GM23248 (cell line): ENCODE measurements around the gene OGFOD1. TPM values are rescaled to one million over a fixed set of nuclear protein-coding genes. Genes with fewer than 3 reads are reported as not detected.

ENCODE experiments used
- DNase-seq: peaks from one replicate; pipeline ENCODE4 v3.0.0-alpha.2; 2015
- H2AFZ ChIP-seq: fragments of 200-600 bp; sonication (generic); 2 replicates; pipeline ENCODE4 v1.6.1; 2016; ENCODE audit warnings: antibody characterized with exemption
- H3F3A ChIP-seq: fragments of 200-600 bp; sonication (generic); 2 replicates; pipeline ENCODE4 v1.6.1; 2016; ENCODE audit warnings: mild to moderate bottlenecking, antibody characterized with exemption, mixed run types; ENCODE audit not compliant: insufficient read depth
- H3K27ac ChIP-seq: fragments of 200-600 bp; sonication (generic); 2 replicates; pipeline ENCODE4 v1.5.1; 2016; ENCODE audit warnings: mild to moderate bottlenecking
- H3K27me3 ChIP-seq: fragments of 200-600 bp; sonication (generic); replicated peaks from 2 replicates; pipeline ENCODE4 v1.6.1; 2016; ENCODE audit warnings: mild to moderate bottlenecking; ENCODE audit not compliant: insufficient read depth
- H3K36me3 ChIP-seq: fragments of 200-600 bp; sonication (generic); 2 replicates; pipeline ENCODE4 v1.6.1; 2016; ENCODE audit warnings: low read depth, mild to moderate bottlenecking
- H3K4me1 ChIP-seq: fragments of 200-600 bp; sonication (generic); 2 replicates; pipeline ENCODE4 v1.6.1; 2016; ENCODE audit warnings: mild to moderate bottlenecking; ENCODE audit not compliant: insufficient read depth
- H3K4me2 ChIP-seq: fragments of 200-600 bp; sonication (generic); one replicate; pipeline ENCODE4 v1.6.1; 2016; ENCODE audit warnings: mild to moderate bottlenecking; ENCODE audit not compliant: unreplicated experiment
- H3K4me3 ChIP-seq: fragments of 200-600 bp; sonication (generic); 2 replicates; pipeline ENCODE4 v1.5.1; 2016; ENCODE audit warnings: mild to moderate bottlenecking
- H3K79me2 ChIP-seq: fragments of 200-600 bp; sonication (generic); 2 replicates; pipeline ENCODE4 v1.6.1; 2016; ENCODE audit warnings: mild to moderate bottlenecking; ENCODE audit not compliant: insufficient read depth
- H3K9ac ChIP-seq: fragments of 200-600 bp; sonication (generic); 2 replicates; pipeline ENCODE4 v1.6.1; 2016; ENCODE audit warnings: mild to moderate bottlenecking
- H3K9me2 ChIP-seq: fragments of 200-600 bp; sonication (generic); 2 replicates; pipeline ENCODE4 v1.6.1; 2016; ENCODE audit warnings: mixed run types, mild to moderate bottlenecking, moderate library complexity; ENCODE audit not compliant: insufficient read depth
- H3K9me3 ChIP-seq: fragments of 200-600 bp; sonication (generic); one replicate; pipeline ENCODE4 v1.6.1; 2017; ENCODE audit warnings: low read depth
- H4K20me1 ChIP-seq: fragments of 200-600 bp; sonication (generic); 2 replicates; pipeline ENCODE4 v1.6.0; 2016; ENCODE audit not compliant: insufficient read depth
- EZH2 ChIP-seq: fragments of 200-600 bp; sonication (generic); IDR thresholded peaks from 2 replicates; pipeline ENCODE4 v1.6.1; 2018; ENCODE audit warnings: antibody characterized with exemption, mild to moderate bottlenecking; ENCODE audit not compliant: insufficient read depth, poor library complexity, severe bottlenecking
- EZH2phosphoT487 ChIP-seq: fragments of 200-600 bp; sonication (generic); IDR thresholded peaks from 2 replicates; pipeline ENCODE4 v1.6.1; 2018; ENCODE audit warnings: antibody characterized with exemption, moderate library complexity, mild to moderate bottlenecking, low read depth; ENCODE audit not compliant: insufficient read depth
- WGBS, 2 experiments: methylation state at CpG; one replicate each; pipeline ENCODE4 v1.1.6; 2015 to 2017; ENCODE audit warnings: low lambda C conversion rate in 2 of 2, low coverage in 1 of 2; ENCODE audit errors: missing lambda C conversion rate in 2 of 2; 5-methylcytosine and 5-hydroxymethylcytosine counted together
- in situ Hi-C: fragments of 300-500 bp; cut with MboI; formaldehyde crosslinking; loops from 2 replicates; pipeline ENCODE4 v1.15.0; 2020
- polyA plus RNA-seq: library from polyadenylated mRNA; unstranded; fragments of >200 nt; fragmentation: Nextera tagmentation; extraction: Ambion mirVana; gene quantifications from 2 replicates; pipeline ENCODE4 v1.2.1, GENCODE V29; 2016
- total RNA-seq: library from RNA; depleted of rRNA; stranded (reverse); fragments of >200 nt; shearing (Covaris generic); gene quantifications from 2 replicates; pipeline ENCODE4 v1.2.3, GENCODE V29; 2014

OGFOD1 gene
- total and polyA plus RNA-seq, 2 experiments from 2014 or later: 59.1 to 101 TPM

- Histone ChIP-seq H3K9ac (no peak overlapping the region), H3K27ac (no peak overlapping the region), H3K4me1 (peaks cover 9% of the 10 kb centered on the region; the same call in 1 of the 2 replicates), H3K9me3 (no peaks in the 10 kb centered on the region), H4K20me1 (no peaks in the 10 kb centered on the region), H3K9me2 (no peaks in the 10 kb centered on the region), H2AFZ (no peak overlapping the region), H3K36me3 (peaks cover 30% of the 10 kb centered on the region), H3F3A (peaks cover 42% of the 10 kb centered on the region), H3K79me2 (peaks cover 25% of the 10 kb centered on the region), H3K4me3 (no peak overlapping the region), H3K27me3 (no peaks in the 10 kb centered on the region), H3K4me2 (no peak overlapping the region)
- 79 to 84% methylated on average over 1 of the region's 1 CpG for WGBS, 2 experiments
- in situ Hi-C loops: no loop called here
- TF ChIP-seq EZH2: no peak
- peak; percentile 26 for DNase-seq
These were observed 23.3 kb upstream of the OGFOD1 start for GRCh38 chr16:56428091-56428490.

DNA sequence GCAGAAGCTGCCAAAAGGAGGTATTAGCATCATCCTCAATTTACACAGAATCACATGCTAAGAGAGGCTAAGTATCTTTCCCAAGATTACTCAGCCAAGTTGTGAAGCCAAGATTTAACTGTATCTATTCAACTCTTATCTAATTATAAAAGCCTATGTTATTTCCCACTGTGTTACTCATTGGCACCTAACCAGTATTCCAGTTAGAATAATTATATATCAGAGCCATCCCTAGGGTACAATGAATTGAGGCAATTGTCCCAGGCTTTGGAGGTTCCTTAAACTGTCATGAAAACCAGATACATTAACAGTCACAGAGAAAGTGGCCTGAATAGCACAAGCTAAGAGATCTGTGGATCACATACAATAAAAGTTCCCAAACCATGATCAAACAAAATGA lies 15.1 kb upstream of the OGFOD1 start:
- H3K36me3 ChIP-seq: peaks cover 68% of the 10 kb centered on the region
- H3K27ac ChIP-seq: no peak overlapping the region
- no peak overlapping the region for H3K9ac ChIP-seq
- peaks cover 64% of the 10 kb centered on the region for H3K79me2 ChIP-seq
- in situ Hi-C loops: no loop called here
- H3F3A ChIP-seq: peaks cover 4% of the 10 kb centered on the region; the same call in 1 of the 2 replicates
- DNase-seq: no peak
- H4K20me1 ChIP-seq: no peaks in the 10 kb centered on the region
- no peak overlapping the region for H3K4me2 ChIP-seq
- no peak overlapping the region for H2AFZ ChIP-seq
- no peaks in the 10 kb centered on the region for H3K4me1 ChIP-seq
- TF ChIP-seq EZH2: no peak
- TF ChIP-seq EZH2phosphoT487: no peak
- H3K4me3 ChIP-seq: no peak overlapping the region
- H3K9me3 ChIP-seq: no peaks in the 10 kb centered on the region
- H3K9me2 ChIP-seq: no peaks in the 10 kb centered on the region
- no peaks in the 10 kb centered on the region for H3K27me3 ChIP-seq

DNA sequence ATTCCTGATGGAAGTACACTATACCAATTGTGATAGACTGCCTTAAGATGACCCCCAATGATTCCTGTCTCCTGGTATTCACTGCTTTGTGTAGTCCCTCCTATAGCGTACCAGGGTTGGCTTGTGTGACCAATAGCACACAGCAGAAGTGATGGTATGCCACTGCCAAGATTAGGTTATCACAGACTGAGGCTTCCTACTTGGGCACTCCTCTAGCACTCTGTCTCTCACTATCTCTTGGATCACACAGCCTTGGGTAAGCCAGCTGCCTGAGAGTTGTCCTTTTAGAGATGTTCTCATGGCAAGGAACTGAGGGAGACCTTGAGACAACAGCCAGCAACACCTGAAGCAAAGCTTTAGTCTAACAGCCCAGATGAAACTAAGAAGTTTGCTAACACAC lies 13.3 kb upstream of the OGFOD1 start:
- H3K36me3 ChIP-seq: peaks cover 56% of the 10 kb centered on the region
- H3K9me2 ChIP-seq: no peaks in the 10 kb centered on the region
- in situ Hi-C loops: no loop called here
- no peaks in the 10 kb centered on the region for H3K9me3 ChIP-seq
- TF ChIP-seq EZH2 (no peak), EZH2phosphoT487 (no peak)
- H3K79me2 ChIP-seq: peaks cover 80% of the 10 kb centered on the region
- no peak overlapping the region for H2AFZ ChIP-seq
- H3K4me1 ChIP-seq: no peaks in the 10 kb centered on the region
- no peak overlapping the region for H3K9ac ChIP-seq
- no peak overlapping the region for H3K4me2 ChIP-seq
- no peak overlapping the region for H3K27ac ChIP-seq
- H4K20me1 ChIP-seq: no peaks in the 10 kb centered on the region
- H3K4me3 ChIP-seq: no peak overlapping the region
- peaks cover 4% of the 10 kb centered on the region; the same call in 1 of the 2 replicates for H3F3A ChIP-seq
- 100% methylated on average over 1 of the region's 1 CpG for WGBS, 2 experiments
- DNase-seq: no peak
- H3K27me3 ChIP-seq: no peaks in the 10 kb centered on the region

DNA sequence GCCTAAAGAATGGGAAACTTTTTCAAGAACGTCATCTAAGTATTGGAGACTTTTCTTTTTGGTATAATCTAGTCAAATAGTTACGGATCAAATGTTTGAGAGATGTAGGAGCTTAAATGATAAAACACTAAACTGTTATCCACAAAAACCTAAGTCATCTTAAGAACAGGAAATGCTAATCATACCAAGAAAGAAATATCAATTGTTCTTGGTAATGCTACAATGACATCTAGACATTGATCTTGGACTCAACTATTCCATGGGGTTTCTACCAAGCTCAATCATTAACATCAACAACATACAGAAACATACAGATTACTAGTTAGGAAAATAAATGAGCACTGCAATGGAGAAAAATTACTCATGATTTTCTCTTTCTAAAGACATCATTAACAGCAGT lies 4.1 kb upstream of the OGFOD1 start:
- Histone ChIP-seq H3K9me3 (no peaks in the 10 kb centered on the region), H3K27ac (no peak overlapping the region), H3K9ac (no peak overlapping the region), H4K20me1 (peaks cover 5% of the 10 kb centered on the region; the same call in 1 of the 2 replicates), H3K4me2 (no peak overlapping the region), H3K36me3 (peaks cover 40% of the 10 kb centered on the region), H3K9me2 (no peaks in the 10 kb centered on the region), H3K4me1 (peaks cover 19% of the 10 kb centered on the region), H3F3A (peaks cover 7% of the 10 kb centered on the region; the same call in 1 of the 2 replicates), H3K79me2 (peaks cover 93% of the 10 kb centered on the region), H3K27me3 (no peaks in the 10 kb centered on the region), H2AFZ (no peak overlapping the region), H3K4me3 (no peak overlapping the region)
- in situ Hi-C loops: loop anchor here (10.0 kb wide), 1 partner anchor 58 kb away; no protein-coding TSS in a partner anchor
- no peak for TF ChIP-seq EZH2
- no peak for TF ChIP-seq EZH2phosphoT487
- no peak for DNase-seq
- 72 to 74% methylated on average over 2 of the region's 2 CpGs for WGBS, 2 experiments

GRCh38 chr16:56448005-56448404 lies 3.3 kb upstream of the OGFOD1 start:
- H3K27me3 ChIP-seq: no peaks in the 10 kb centered on the region
- H4K20me1 ChIP-seq: peaks cover 5% of the 10 kb centered on the region; the same call in 1 of the 2 replicates
- H3K4me2 ChIP-seq: no peak overlapping the region
- H3K4me3 ChIP-seq: no peak overlapping the region
- H3K9me3 ChIP-seq: no peaks in the 10 kb centered on the region
- peaks cover 35% of the 10 kb centered on the region for H3K36me3 ChIP-seq
- in situ Hi-C loops: loop anchor here (10.0 kb wide), 1 partner anchor 57 kb away; no protein-coding TSS in a partner anchor
- no peaks in the 10 kb centered on the region for H3K9me2 ChIP-seq
- H3K9ac ChIP-seq: no peak overlapping the region
- peaks cover 26% of the 10 kb centered on the region for H3K4me1 ChIP-seq
- peaks cover 12% of the 10 kb centered on the region; the same call in 1 of the 2 replicates for H3F3A ChIP-seq
- no peak for DNase-seq
- H2AFZ ChIP-seq: no peak overlapping the region
- peaks cover 93% of the 10 kb centered on the region for H3K79me2 ChIP-seq
- TF ChIP-seq EZH2 (no peak), EZH2phosphoT487 (no peak)
- H3K27ac ChIP-seq: no peak overlapping the region
